Fibroblast of the conjunctiva (primary cell): Measurements from ENCODE around the gene MGAT4A.
A peak's percentile ranks its signal among the peaks of the same experiment; 100 is the strongest.
"Not testable (repeated sequence)": the region's sequence is repeated elsewhere in the genome, so short reads cannot be mapped to it uniquely, and the experiment has no call there.

Source experiments
- DNase-seq: peaks from one replicate; pipeline ENCODE4 v3.0.0-alpha.2; 2010; ENCODE audit warnings: low read depth

Gene MGAT4A

GRCh38 chr2:98607104-98607503 is 123.8 kb downstream of the MGAT4A start:
- no peak for DNase-seq

- no peak for DNase-seq
These were observed 124.5 kb downstream of the MGAT4A start for GRCh38 chr2:98606431-98606830.

- no peak for DNase-seq
These were observed 125.9 kb downstream of the MGAT4A start for GRCh38 chr2:98605076-98605475.

GRCh38 chr2:98604547-98604946 is 126.4 kb downstream of the MGAT4A start:
- no peak for DNase-seq

GRCh38 chr2:98601532-98602132 is 129.3 kb downstream of the MGAT4A start:
- no peak for DNase-seq

- DNase-seq: peak; percentile 30
These were observed 132.0 kb downstream of the MGAT4A start for GRCh38 chr2:98598781-98599428.

- DNase-seq: not testable (repeated sequence)
These were observed 136.3 kb downstream of the MGAT4A start for GRCh38 chr2:98594665-98595064.

- DNase-seq: no peak
These were observed 138.4 kb downstream of the MGAT4A start for GRCh38 chr2:98592565-98592964.

GRCh38 chr2:98589489-98589888 is 141.4 kb downstream of the MGAT4A start:
- DNase-seq: no peak

- DNase-seq: no peak
These were observed 142.0 kb downstream of the MGAT4A start for GRCh38 chr2:98588880-98589431.

GRCh38 chr2:98586551-98587140 is 144.3 kb downstream of the MGAT4A start:
- DNase-seq: no peak

- DNase-seq: no peak
These were observed 145.5 kb downstream of the MGAT4A start for GRCh38 chr2:98585386-98585785.

GRCh38 chr2:98583816-98584618 is 146.9 kb downstream of the MGAT4A start:
- no peak for DNase-seq

GRCh38 chr2:98583276-98583675 is 147.7 kb downstream of the MGAT4A start:
- no peak for DNase-seq

GRCh38 chr2:98582523-98582922 is 148.4 kb downstream of the MGAT4A start:
- DNase-seq: no peak

GRCh38 chr2:98580656-98581284 is 150.2 kb downstream of the MGAT4A start:
- DNase-seq: no peak

GRCh38 chr2:98579926-98580325 is 151.0 kb downstream of the MGAT4A start:
- DNase-seq: no peak

GRCh38 chr2:98578231-98578630 is 152.7 kb downstream of the MGAT4A start:
- no peak for DNase-seq

GRCh38 chr2:98577313-98577712 is 153.6 kb downstream of the MGAT4A start:
- DNase-seq: no peak

GRCh38 chr2:98576666-98577312 is 154.1 kb downstream of the MGAT4A start:
- no peak for DNase-seq

GRCh38 chr2:98573426-98573825 is 157.5 kb downstream of the MGAT4A start:
- no peak for DNase-seq
